ENCODE results near the gene C9orf72. TPM values are rescaled to one million over a fixed set of nuclear protein-coding genes. Genes with fewer than 3 reads are reported as not detected.

C9orf72 gene
- total and polyA plus RNA-seq, 12 donors: 4.9 to 22.0 (median 15.8) TPM

DNA sequence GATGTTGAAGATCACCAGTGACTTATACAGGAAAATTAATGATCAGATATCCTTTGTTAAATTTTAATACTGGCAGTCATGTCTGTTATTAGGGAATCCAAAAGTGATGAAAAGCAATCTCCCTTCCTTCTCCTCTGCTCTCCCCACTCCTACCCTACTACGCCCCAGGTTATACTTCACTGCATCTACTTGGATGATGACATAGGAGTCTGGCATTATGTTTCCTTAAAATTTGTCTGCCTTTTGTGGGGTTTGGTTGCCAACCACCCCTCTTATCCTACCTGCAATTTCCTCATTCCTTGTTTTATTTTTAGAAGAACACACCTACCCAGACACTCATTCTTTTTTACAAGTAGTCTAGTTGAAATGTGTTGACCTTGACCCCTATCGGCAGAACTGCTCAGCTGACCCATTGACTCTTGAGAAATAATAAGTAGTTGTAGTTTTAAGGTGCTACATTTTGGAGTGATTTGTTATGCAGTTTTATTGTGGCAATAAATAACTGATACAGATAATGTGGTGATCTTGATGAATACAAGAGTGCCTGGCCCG lies 38.5 kb downstream of the C9orf72 start:
- Histone ChIP-seq H3K4me1 (peaks cover 0 to 26% (median 13%) of the 10 kb centered on the region in 9 donors), H3K9me3 (no peaks in the 10 kb centered on the region), H3K36me3 (peaks cover 0 to 20% (median 0%) of the 10 kb centered on the region in 9 donors), H3K4me3 (no peak overlapping the region), H3K27ac (peak overlapping the region in 1 of 10 donors; percentile 19), H3K27me3 (no peaks in the 10 kb centered on the region)
- DNase-seq: no peak
- intact Hi-C loops (cut with DNase I): loop anchor here in 2 of 10 donors (5.0 kb wide), 1 partner anchor 202 kb away; no protein-coding TSS in a partner anchor
- 86 to 89% methylated on average over 3 of the region's 3 CpGs for WGBS, 2 donors
- ATAC-seq: no peak
- TF ChIP-seq, protein P1, sequence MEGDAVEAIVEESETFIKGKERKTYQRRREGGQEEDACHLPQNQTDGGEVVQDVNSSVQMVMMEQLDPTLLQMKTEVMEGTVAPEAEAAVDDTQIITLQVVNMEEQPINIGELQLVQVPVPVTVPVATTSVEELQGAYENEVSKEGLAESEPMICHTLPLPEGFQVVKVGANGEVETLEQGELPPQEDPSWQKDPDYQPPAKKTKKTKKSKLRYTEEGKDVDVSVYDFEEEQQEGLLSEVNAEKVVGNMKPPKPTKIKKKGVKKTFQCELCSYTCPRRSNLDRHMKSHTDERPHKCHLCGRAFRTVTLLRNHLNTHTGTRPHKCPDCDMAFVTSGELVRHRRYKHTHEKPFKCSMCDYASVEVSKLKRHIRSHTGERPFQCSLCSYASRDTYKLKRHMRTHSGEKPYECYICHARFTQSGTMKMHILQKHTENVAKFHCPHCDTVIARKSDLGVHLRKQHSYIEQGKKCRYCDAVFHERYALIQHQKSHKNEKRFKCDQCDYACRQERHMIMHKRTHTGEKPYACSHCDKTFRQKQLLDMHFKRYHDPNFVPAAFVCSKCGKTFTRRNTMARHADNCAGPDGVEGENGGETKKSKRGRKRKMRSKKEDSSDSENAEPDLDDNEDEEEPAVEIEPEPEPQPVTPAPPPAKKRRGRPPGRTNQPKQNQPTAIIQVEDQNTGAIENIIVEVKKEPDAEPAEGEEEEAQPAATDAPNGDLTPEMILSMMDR (IDR thresholded peaks at IDR 0.05): no peak

DNA sequence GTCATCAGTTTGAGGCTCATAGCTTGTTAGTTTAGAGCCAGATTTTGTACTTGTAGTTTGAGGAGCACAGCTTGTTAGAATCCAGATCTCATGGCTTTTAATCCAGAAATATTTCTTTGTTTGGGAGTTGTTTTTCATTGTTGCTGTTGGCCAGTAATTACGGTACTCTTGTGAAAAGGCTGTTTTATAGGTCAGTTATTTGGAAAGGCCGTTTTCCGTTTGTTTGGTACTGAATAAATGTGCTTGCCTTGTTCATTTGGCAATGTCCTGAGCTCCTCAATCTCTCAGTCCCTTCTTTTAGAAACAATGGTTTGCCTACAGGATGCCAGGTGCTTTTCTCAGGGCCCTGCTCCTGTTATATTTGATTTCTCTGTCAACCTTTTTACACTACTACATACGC lies 39.1 kb downstream of the C9orf72 start:
- H3K4me3 ChIP-seq: no peak overlapping the region
- H3K27ac ChIP-seq: peak overlapping the region in 2 of 10 donors; percentile 19 to 20
- intact Hi-C loops (cut with DNase I): loop anchor here in 2 of 10 donors (5.0 kb wide), 1 partner anchor 202 kb away; no protein-coding TSS in a partner anchor
- no peaks in the 10 kb centered on the region for H3K9me3 ChIP-seq
- ATAC-seq (peak in 1 of 8 donors; percentile 38), DNase-seq (no peak)
- peaks cover 0 to 21% (median 8%) of the 10 kb centered on the region in 9 donors for H3K4me1 ChIP-seq
- 55 to 74% methylated on average over 4 of the region's 4 CpGs for WGBS, 2 donors
- H3K27me3 ChIP-seq: no peaks in the 10 kb centered on the region
- TF ChIP-seq, protein P1 (IDR thresholded peaks at IDR 0.05): no peak
- peaks cover 0 to 20% (median 0%) of the 10 kb centered on the region in 9 donors for H3K36me3 ChIP-seq

DNA sequence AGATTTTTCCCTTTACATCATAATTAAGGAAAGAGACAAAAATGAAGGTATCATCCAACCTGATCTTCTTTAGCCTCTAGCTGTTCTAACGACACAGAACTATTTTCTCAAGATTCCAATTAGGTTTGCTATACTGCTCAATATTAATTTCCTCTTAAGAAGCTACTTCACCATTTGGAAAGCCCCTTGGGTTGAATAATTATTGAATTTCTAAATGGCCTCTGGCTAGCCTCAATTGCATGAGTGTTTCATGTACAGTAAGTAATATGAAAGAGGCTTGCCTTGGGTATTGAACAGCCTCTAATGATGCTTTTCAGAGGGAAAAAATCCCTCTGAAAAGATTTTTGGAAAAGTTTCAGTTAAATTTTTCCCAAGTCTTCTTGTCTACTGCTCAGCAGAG lies 40.0 kb downstream of the C9orf72 start:
- H3K4me3 ChIP-seq: no peak overlapping the region
- DNase-seq (no peak), ATAC-seq (no peak)
- peaks cover 0 to 20% (median 0%) of the 10 kb centered on the region in 9 donors for H3K36me3 ChIP-seq
- no peak overlapping the region for H3K27ac ChIP-seq
- H3K27me3 ChIP-seq: no peaks in the 10 kb centered on the region
- no peaks in the 10 kb centered on the region for H3K9me3 ChIP-seq
- WGBS, 2 donors: 89 to 97% methylated on average over 1 of the region's 1 CpG
- intact Hi-C loops (cut with DNase I): loop anchor here in 2 of 10 donors (5.0 kb wide), 1 partner anchor 201 kb away; no protein-coding TSS in a partner anchor
- TF ChIP-seq, protein P1 (IDR thresholded peaks at IDR 0.05): no peak
- H3K4me1 ChIP-seq: peaks cover 0 to 16% (median 7%) of the 10 kb centered on the region in 9 donors

DNA sequence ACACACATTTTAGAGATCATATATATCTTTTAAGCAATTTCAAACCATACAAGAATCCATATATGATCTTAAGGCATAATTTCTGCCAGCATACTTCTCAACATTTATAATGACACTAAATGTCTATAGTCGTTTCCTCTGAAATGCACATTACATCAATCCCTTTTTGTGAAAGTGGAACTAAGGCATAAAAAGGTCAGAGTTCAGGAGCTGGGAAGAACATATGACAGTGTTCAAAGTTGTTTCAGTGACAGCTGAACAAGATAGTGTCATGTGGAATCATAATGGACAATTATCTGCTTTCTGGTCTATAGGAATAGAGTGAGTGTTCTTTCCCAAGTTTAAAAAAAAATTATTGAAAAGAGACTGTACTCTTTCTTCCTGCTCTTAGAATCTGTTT lies 41.2 kb downstream of the C9orf72 start:
- Histone ChIP-seq H3K4me1 (peaks cover 0 to 26% (median 7%) of the 10 kb centered on the region in 9 donors), H3K27me3 (no peaks in the 10 kb centered on the region), H3K27ac (no peak overlapping the region), H3K36me3 (peaks cover 0 to 17% (median 0%) of the 10 kb centered on the region in 9 donors), H3K9me3 (no peaks in the 10 kb centered on the region), H3K4me3 (no peak overlapping the region)
- intact Hi-C loops (cut with DNase I): loop anchor here in 2 of 10 donors (5.0 kb wide), 1 partner anchor 200 kb away; no protein-coding TSS in a partner anchor
- TF ChIP-seq, protein P1 (IDR thresholded peaks at IDR 0.05): no peak
- DNase-seq (no peak), ATAC-seq (no peak)
- WGBS, 2 donors: 74 to 77% methylated on average over 1 of the region's 1 CpG
